ENCODE data around the gene TRAF5. TPM values are rescaled to one million over a fixed set of nuclear protein-coding genes. Genes with fewer than 3 reads are reported as not detected.

Gene TRAF5, protein sequence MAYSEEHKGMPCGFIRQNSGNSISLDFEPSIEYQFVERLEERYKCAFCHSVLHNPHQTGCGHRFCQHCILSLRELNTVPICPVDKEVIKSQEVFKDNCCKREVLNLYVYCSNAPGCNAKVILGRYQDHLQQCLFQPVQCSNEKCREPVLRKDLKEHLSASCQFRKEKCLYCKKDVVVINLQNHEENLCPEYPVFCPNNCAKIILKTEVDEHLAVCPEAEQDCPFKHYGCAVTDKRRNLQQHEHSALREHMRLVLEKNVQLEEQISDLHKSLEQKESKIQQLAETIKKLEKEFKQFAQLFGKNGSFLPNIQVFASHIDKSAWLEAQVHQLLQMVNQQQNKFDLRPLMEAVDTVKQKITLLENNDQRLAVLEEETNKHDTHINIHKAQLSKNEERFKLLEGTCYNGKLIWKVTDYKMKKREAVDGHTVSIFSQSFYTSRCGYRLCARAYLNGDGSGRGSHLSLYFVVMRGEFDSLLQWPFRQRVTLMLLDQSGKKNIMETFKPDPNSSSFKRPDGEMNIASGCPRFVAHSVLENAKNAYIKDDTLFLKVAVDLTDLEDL
- total RNA-seq (1 to 10 TPM; 1.3 to 3.2 (median 1.8) TPM), polyA plus RNA-seq (1 to 10 TPM; 1.1 to 5.1 (median 1.3) TPM)
- long read RNA-seq, donor 1, partial matches to known transcripts = 0 of 1 reads
- long read RNA-seq, donor 1, other reads (novel, unspliced or antisense) = 0 of 1 reads
- long read RNA-seq, donor 2, partial matches to known transcripts = 1 of 3 reads
- long read RNA-seq, donor 2, other reads (novel, unspliced or antisense) = 0 of 3 reads

DNA sequence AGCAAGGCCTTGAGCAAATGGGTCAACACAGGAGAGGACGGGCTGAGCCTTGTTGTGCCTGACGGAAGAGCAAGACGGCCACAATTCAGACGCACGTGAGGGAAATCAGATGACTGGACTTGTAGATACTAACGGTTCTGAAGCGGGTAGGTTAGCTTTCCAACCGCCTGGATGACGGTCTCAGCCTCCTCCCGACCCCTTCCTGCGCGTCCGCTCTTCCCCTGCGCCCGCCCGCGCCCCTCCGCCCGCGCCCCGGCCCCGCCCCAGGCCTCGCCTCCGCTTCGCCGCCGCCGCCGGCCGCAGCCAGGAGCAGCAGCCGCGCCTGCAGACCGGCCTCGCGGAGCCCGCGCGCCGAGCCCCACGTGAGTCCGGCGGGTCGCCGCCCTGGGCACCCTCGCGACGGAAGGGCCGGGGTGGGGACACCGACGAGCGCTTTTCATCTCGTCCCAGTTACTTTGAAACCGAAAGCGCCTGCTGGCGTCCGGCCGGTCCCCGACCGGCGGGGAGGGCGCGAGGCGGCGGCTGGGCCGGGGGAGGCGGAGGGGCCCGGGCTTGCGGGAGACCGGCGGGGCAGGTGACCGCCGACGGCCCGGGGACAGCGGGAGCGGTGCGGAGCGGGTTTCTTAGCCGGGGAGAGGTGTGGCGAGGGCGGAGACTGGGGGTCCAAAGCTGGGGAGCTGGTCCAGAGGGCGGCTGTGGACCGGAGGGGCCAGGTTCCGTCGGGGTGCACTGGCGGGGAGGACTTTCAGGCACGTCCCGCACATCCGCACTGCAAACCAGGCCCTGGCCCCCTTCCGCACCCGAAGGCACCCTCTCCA is at the start of gene TRAF5:
TSS of gene TRAF5 (plus strand) at position 306 of the 818 bp plus-strand sequence. CDS start 26,407 bp downstream, outside the sequence.
- Histone ChIP-seq H3K4me1 (peaks cover 3% of the 10 kb centered on the region), H3K9me3 (no peaks in the 10 kb centered on the region), H3K36me3 (ENCODE audit: insufficient read depth in 1 of 2, low read depth in 1 of 2) (no peaks in the 10 kb centered on the region), H3K27ac (peak within 1 kb of the TSS; percentile 63), H3K4me3 (peak within 1 kb of the TSS; percentile 78), H3K27me3 (ENCODE audit: insufficient read depth in 3 of 3, low read length in 2 of 3) (no peaks in the 10 kb centered on the region)
- peak; percentile 59 to 69 for DNase-seq
- no peak for TF ChIP-seq CTCF (IDR thresholded peaks at IDR 0.05)
- peak; percentile 62 to 78 (median 70) for ATAC-seq
- intact Hi-C loops (cut with DNase I) = loop anchor here in 1 of 2 donors (2.0 to 10.0 kb wide), 4 partner anchors 56 to 328 kb away; no protein-coding TSS in a partner anchor
- 0 to 2% (median 1%) methylated on average over 71 to 91 of the region's 91 CpGs for WGBS, 3 donors

DNA sequence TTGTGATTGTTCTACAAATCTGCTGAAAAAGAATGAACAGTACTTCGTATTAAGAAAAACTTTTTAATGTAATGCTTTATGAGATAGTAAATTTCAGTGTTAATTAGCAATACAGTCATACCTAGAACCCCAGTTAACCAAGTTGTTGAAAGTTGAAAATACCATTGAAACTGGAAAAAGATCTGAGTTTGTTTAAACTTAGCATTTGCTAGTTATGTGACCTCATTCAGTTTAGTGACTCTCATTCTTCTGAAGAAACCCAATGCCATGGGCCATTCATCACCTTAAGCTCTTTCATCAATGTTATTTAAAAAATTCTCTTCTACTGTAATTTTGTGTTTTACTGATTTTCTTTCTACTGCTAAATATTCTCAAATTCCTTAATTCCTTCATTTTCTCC is 47.3 kb upstream of the TRAF5 start:
- no peak for ATAC-seq
- TF ChIP-seq CTCF (IDR thresholded peaks at IDR 0.05) = no peak
- peaks cover 2 to 99% of the 10 kb centered on the region in 2 donors for H3K36me3 ChIP-seq (ENCODE audit: insufficient read depth in 1 of 2, low read depth in 1 of 2)
- peak overlapping the region; percentile 13 for H3K27ac ChIP-seq
- H3K4me1 ChIP-seq = peaks cover 19% of the 10 kb centered on the region
- 0 to 48% (median 1%) methylated on average over 1 of the region's 1 CpG for WGBS, 3 donors
- DNase-seq = no peak
- no peaks in the 10 kb centered on the region for H3K9me3 ChIP-seq
- H3K27me3 ChIP-seq (ENCODE audit: insufficient read depth in 3 of 3, low read length in 2 of 3) = no peaks in the 10 kb centered on the region
- intact Hi-C loops (cut with DNase I) = no loop called here
- no peak overlapping the region for H3K4me3 ChIP-seq

GRCh38 chr1:211280910-211281309 is 45.7 kb upstream of the TRAF5 start:
- DNase-seq = no peak
- Histone ChIP-seq H3K36me3 (ENCODE audit: insufficient read depth in 1 of 2, low read depth in 1 of 2) (peaks cover 2 to 99% of the 10 kb centered on the region in 2 donors), H3K27ac (peak overlapping the region; percentile 65), H3K9me3 (no peaks in the 10 kb centered on the region), H3K27me3 (ENCODE audit: insufficient read depth in 3 of 3, low read length in 2 of 3) (no peaks in the 10 kb centered on the region), H3K4me3 (no peak overlapping the region), H3K4me1 (peaks cover 8% of the 10 kb centered on the region)
- TF ChIP-seq CTCF (IDR thresholded peaks at IDR 0.05) = no peak
- WGBS, 3 donors = 58 to 78% (median 61%) methylated on average over 4 of the region's 4 CpGs
- intact Hi-C loops (cut with DNase I) = no loop called here
- ATAC-seq = peak; percentile 52 to 82 (median 66)

DNA sequence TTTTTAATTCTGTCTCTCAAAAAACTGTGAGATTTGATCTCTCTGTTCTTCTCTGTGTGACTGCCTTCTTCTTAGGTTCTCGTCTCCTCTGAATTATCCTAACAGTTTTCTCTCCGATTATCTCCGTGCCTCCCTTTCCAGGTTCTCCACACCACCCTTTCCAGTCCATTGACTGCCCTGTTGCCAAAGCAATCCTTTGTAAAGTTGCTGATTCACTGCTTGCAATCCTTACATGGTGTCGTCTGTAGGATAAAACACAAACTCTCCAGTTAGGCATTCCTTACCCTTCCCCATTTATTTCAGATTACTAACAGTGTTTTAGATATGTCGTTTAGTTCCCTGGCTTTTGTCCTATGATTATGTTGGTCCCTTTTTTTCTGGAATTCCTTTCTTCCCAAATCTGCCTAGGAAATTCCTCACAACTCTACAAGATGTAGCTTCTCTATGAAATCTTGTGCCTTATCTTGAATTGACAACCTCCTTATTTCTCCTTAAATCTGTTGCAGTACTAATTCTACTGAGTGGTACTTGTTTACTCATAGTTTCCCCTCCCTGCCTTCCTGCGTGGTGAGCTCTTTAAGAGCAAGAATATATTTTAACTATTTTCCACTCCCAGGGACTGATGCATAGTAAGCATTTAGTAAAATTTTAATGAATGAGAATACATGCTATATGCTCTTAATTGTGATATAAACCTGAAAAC is 45.2 kb upstream of the TRAF5 start:
- peak overlapping the region; percentile 65 for H3K27ac ChIP-seq
- peaks cover 2 to 98% of the 10 kb centered on the region in 2 donors for H3K36me3 ChIP-seq (ENCODE audit: insufficient read depth in 1 of 2, low read depth in 1 of 2)
- 67 to 85% (median 70%) methylated on average over 6 of the region's 6 CpGs for WGBS, 3 donors
- no peak for TF ChIP-seq CTCF (IDR thresholded peaks at IDR 0.05)
- ATAC-seq (peak in 3 of 4 donors; percentile 39 to 54 (median 52)), DNase-seq (no peak)
- H3K9me3 ChIP-seq = no peaks in the 10 kb centered on the region
- no peak overlapping the region for H3K4me3 ChIP-seq
- H3K4me1 ChIP-seq = peaks cover 8% of the 10 kb centered on the region
- no peaks in the 10 kb centered on the region for H3K27me3 ChIP-seq (ENCODE audit: insufficient read depth in 3 of 3, low read length in 2 of 3)
- intact Hi-C loops (cut with DNase I) = no loop called here
